Psoas muscle (tissue), 8 donors: ENCODE results near the gene NAV2. TPM values are rescaled to one million over a fixed set of nuclear protein-coding genes. Genes with fewer than 3 reads are reported as not detected.

ENCODE experiments used
- ATAC-seq, 4 donors: fragments of 200-7000 bp; cut with Tn5 transposase; one replicate each; pipeline ENCODE4 v1.9.1; 2020; ENCODE audit warnings: moderate library complexity in 3 of 4, mild to moderate bottlenecking in 2 of 4
- DNase-seq, 2 donors: peaks; one replicate each; pipeline ENCODE4 v3.0.0-alpha.2; 2020
- H3K27ac ChIP-seq: fragments of 200-600 bp; one replicate; pipeline ENCODE4 v1.8.0; 2022
- H3K27me3 ChIP-seq, 3 donors: fragments of 200-600 bp in 1 of 3; one replicate each; pipeline versions ENCODE4 v1.6.1 to v1.8.0; 2013 to 2022; ENCODE audit warnings: low read length in 2 of 3, mild to moderate bottlenecking in 2 of 3, moderate library complexity in 1 of 3; ENCODE audit not compliant: insufficient read depth in 3 of 3
- H3K36me3 ChIP-seq, 2 donors: fragments of 200-600 bp in 1 of 2; one replicate each; pipeline versions ENCODE4 v1.6.1 to v1.8.0; 2013 to 2022; ENCODE audit warnings: low read depth in 1 of 2, mild to moderate bottlenecking in 1 of 2, moderate library complexity in 1 of 2; ENCODE audit not compliant: insufficient read depth in 1 of 2
- H3K4me1 ChIP-seq: fragments of 200-600 bp; one replicate; pipeline ENCODE4 v1.8.0; 2022
- H3K4me3 ChIP-seq: fragments of 200-600 bp; one replicate; pipeline ENCODE4 v1.8.0; 2022; ENCODE audit warnings: mild to moderate bottlenecking
- H3K9me3 ChIP-seq: fragments of 200-600 bp; one replicate; pipeline ENCODE4 v1.8.0; 2022
- CTCF ChIP-seq: fragments of 200-600 bp; IDR thresholded peaks from one replicate; pipeline ENCODE4 v1.8.0; 2022; ENCODE audit warnings: antibody characterized with exemption
- WGBS, 3 donors: extraction: QIAGEN DNeasy Blood & Tissue Kit; methylation state at CpG; one replicate each; pipeline versions ENCODE4 v1.1.6 to v1.1.7; 2013; 5-methylcytosine and 5-hydroxymethylcytosine counted together
- intact Hi-C, 2 donors: fragments of 100-400 bp; cut with DNase I; formaldehyde crosslinking; loops; one replicate each; pipeline versions ENCODE4 v1.11.0 to v1.14.2; 2022
- polyA plus RNA-seq, 3 donors: library from polyadenylated mRNA; stranded (reverse); fragments of 200-250 nt; gene quantifications; one replicate each; pipeline ENCODE4 v1.2.3, GENCODE V29; 2013
- total RNA-seq, 4 donors: library from RNA; stranded (reverse); fragmentation: NEBNext Ultra II Directional in 2 of 4; extraction: Animal tissue kit (Norgen Biotek cat#: 25700) in 2 of 4; gene quantifications; one replicate each; pipeline versions ENCODE4 v1.2.1 to v1.2.4, GENCODE V29; 2021 to 2023
- donor health status: healthy with polysubstance abuse.
- donor health status: DM: no; HTN: no; CAD: no; lungs with moderate emphysema.
- donor health status: Bipolar disorder and iron deficiency.
- donor health status: healthy.
- donor health status: DM: yes; HTN: yes; CAD: no.
- donor health status: DM: no; HTN: no; CAD: no.
- donor health status: DM: no; HTN: no; CAD: no.
- donor health status: DM: yes; HTN: yes; CAD: no.

The NAV2 gene
- total and polyA plus RNA-seq, 7 donors = 0.68 to 21.8 (median 2.9) TPM

GRCh38 chr11:20155683-20156279 is 443.1 kb downstream of the NAV2 start:
- no peaks in the 10 kb centered on the region for H3K4me1 ChIP-seq
- no peaks in the 10 kb centered on the region for H3K9me3 ChIP-seq
- H3K4me3 ChIP-seq = no peak overlapping the region
- DNase-seq (no peak), ATAC-seq (no peak)
- H3K36me3 ChIP-seq = no peaks in the 10 kb centered on the region
- no peak for TF ChIP-seq CTCF
- H3K27me3 ChIP-seq = peaks cover 4 to 64% (median 27%) of the 10 kb centered on the region in 3 donors
- no peak overlapping the region for H3K27ac ChIP-seq
- intact Hi-C loops = no loop called here
- WGBS, 3 donors = 43 to 55% (median 50%) methylated on average over 19 of the region's 19 CpGs

GRCh38 chr11:20156280-20156875 is 443.7 kb downstream of the NAV2 start:
- peaks cover 4 to 70% (median 29%) of the 10 kb centered on the region in 3 donors for H3K27me3 ChIP-seq
- no peaks in the 10 kb centered on the region for H3K36me3 ChIP-seq
- 39 to 47% (median 42%) methylated on average over 35 to 51 of the region's 51 CpGs for WGBS, 3 donors
- H3K4me3 ChIP-seq = no peak overlapping the region
- DNase-seq = peak in 1 of 2 donors; percentile 14
- no peaks in the 10 kb centered on the region for H3K9me3 ChIP-seq
- no peak for TF ChIP-seq CTCF
- intact Hi-C loops = no loop called here
- ATAC-seq = no peak
- no peaks in the 10 kb centered on the region for H3K4me1 ChIP-seq
- no peak overlapping the region for H3K27ac ChIP-seq

GRCh38 chr11:20156876-20157613 is 444.4 kb downstream of the NAV2 start:
- ATAC-seq = no peak
- peak; percentile 13 to 55 for DNase-seq
- H3K9me3 ChIP-seq = no peaks in the 10 kb centered on the region
- peaks cover 4 to 77% (median 34%) of the 10 kb centered on the region in 3 donors for H3K27me3 ChIP-seq
- 41 to 55% (median 51%) methylated on average over 42 to 45 of the region's 45 CpGs for WGBS, 3 donors
- no peak overlapping the region for H3K4me3 ChIP-seq
- intact Hi-C loops = no loop called here
- TF ChIP-seq CTCF = no peak
- H3K36me3 ChIP-seq = no peaks in the 10 kb centered on the region
- H3K27ac ChIP-seq = no peak overlapping the region
- H3K4me1 ChIP-seq = no peaks in the 10 kb centered on the region

- no peak for TF ChIP-seq CTCF
- intact Hi-C loops = no loop called here
- Histone ChIP-seq H3K4me3 (no peak overlapping the region), H3K27me3 (peaks cover 4 to 84% (median 40%) of the 10 kb centered on the region in 3 donors), H3K27ac (no peak overlapping the region), H3K9me3 (no peaks in the 10 kb centered on the region), H3K4me1 (no peaks in the 10 kb centered on the region), H3K36me3 (no peaks in the 10 kb centered on the region)
- DNase-seq (no peak), ATAC-seq (no peak)
- 33 to 63% (median 45%) methylated on average over 9 of the region's 9 CpGs for WGBS, 3 donors
These were observed 445.1 kb downstream of the NAV2 start for GRCh38 chr11:20157728-20158127.
